Stimulated activated CD8-positive, alpha-beta memory T cell treated with anti-CD3 and anti-CD28 coated beads, Interleukin-7, amount 100 ng/mL, for 24 hours (primary cell): Measurements from ENCODE around the gene WASL.
"Not testable (repeated sequence)": the region's sequence is repeated elsewhere in the genome, so short reads cannot be mapped to it uniquely, and the experiment has no call there.

ENCODE experiments used
- DNase-seq: peaks from one replicate; pipeline ENCODE4 v3.0.0-alpha.2; 2020; ENCODE audit warnings: low read depth

The WASL gene

GRCh38 chr7:123732413-123733091, 16.3 kb downstream of the WASL start:
- no peak for DNase-seq

GRCh38 chr7:123729218-123729578, 19.6 kb downstream of the WASL start:
- DNase-seq: no peak

DNA sequence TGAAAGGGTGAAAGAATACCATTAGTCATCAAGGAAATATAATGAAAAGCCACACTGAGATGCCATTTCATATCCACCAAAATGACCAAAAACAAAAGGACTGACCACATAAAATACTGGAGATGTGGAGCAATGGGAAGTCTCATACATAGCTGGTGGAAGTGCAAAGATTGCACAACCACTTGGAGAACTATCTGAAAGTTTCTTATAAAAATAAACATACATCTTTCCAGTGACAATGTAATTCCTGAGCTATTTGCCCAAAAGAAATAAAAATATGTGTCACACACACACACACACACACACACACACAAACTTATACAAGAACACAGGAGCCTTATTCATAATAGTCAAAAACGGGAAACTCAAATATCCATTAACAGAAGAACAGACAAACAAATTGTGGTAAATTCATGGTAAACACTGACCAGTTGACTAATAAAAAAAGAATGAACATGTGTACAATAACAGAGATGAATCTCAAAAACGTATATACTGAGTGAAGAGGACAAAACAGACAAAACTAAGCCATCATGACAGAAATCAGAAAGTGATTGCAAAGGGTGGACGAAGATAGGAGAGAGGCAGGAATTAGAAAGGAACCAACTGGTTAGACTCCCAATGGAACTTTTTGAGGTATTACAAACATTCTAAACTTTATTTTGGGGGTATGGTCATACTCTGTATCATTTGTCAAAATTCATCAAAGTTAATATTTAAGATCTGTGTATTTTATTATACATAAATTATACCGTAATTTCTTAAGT, 21.5 kb downstream of the WASL start:
- DNase-seq: no peak

DNA sequence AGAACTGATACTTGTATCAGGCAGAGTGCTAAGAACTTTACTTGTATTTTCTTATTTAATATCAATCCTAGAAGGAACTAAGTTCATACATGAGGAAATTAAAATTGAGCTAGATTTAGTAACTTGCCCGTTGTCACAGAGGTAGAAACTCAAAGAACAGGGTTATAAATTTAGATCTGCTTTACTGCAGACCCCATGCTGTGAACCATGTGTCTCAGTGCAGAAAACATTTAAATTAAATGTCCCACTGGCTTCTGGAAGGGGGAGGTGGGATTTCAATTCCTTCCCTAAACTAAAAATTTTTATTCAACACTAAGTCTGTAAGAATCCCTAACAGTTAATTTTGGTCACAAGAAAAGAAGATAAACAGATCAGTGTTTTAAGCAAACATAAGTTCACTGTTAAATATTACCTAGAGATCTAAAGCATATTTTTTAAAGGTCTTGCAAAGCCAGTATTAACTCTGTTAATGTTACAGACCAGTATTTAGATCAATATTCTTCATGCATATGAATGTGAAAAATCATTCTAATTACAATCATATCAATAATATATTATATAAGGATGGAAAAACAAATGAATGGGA, 23.1 kb downstream of the WASL start:
- no peak for DNase-seq

DNA sequence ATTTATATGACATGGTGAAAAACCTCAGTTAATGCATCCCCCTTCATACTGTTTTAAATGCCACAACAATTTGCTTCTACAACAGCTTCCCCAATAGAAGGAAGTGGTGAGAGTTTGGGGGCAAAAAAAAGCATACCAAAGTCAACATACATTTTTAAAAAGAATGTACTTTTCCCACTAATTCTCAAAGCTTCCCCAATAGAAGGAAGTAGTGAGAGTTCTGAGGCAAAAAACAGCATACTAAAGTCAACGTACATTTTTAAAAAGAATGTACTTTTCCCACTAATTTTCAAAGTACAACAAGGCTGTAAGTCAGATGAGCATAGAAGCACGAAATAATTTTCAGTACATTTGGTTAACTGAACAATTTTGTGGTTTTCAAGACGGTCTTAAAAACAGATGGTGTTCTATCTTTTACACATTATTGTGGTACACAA, 24.0 kb downstream of the WASL start:
- no peak for DNase-seq

- DNase-seq: no peak
These were observed 24.9 kb downstream of the WASL start for GRCh38 chr7:123723913-123724312.

DNA sequence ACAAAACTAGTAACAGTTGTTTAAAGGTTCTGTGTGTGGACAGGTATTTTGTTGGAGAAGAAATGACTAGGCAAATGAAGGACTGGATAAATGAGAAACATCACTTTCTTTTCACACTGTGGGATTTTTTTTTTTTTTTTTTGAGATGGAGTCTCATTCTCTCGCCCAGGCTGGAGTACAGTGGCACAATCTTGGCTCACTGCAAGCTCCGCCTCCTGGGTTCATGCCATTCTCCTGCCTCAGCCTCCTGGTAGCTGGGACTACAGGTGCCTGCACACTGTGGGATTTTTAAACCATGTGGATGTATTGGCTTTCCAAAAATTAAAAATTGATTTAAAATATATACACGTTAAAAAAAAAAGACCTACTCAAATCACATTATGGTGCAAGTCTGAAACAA, 28.3 kb downstream of the WASL start:
- DNase-seq: not testable (repeated sequence)

- no peak for DNase-seq
These were observed 29.5 kb downstream of the WASL start for GRCh38 chr7:123719197-123719721.

DNA sequence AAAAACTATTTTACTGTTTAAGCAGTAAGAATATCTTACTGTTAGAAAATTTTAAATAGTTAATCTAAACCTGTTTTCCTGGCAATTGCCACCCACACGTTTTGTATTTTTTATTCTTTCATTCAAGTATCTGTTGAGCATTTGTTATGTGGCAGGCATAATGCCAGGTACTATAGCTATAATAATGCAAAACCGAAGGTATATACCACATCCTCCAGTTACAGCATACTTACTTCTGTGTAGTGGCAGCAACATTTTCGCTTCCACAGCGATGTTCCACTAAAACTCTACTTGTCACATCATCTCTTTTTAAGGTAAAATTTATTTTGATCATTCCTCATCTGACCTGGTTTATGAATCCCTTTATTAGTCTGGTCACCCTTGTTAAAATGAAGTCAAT, 30.0 kb downstream of the WASL start:
- no peak for DNase-seq

DNA sequence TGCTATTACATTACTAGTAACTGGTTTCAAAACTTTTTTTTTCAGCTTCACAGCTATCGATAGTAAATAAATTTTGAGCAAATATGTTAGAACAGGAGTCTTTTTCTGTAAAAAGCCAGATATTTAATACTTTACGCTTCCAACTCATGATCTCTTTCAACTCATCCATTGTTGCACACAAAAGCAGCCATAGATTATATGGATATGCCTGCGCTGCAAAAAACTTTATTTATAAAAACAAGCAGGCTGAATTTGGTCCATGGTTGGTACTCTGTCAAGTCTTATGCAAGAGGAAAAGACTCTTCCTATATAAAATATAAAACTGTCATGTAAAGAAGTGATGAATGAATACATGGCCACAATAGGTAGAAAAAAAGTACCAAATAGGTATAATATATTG, 31.1 kb downstream of the WASL start:
- no peak for DNase-seq

DNA sequence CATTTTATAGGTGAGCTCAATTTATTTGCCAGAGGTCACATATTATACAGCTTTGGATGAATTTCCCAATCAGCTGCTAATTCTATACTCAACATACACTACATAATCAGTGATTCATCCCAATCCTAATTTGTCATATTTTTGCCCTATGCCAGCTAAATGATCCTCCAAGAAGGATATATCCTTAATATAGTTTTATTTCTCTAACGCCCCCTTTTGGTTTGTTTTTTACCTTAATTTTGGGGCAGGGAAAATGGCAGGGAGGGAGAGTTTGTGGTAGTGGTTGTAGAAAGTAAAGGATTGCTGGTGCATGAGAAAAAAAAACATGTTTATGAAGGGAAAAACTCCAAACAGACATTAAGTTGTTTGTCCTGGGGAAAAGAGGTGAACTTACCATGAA, 31.9 kb downstream of the WASL start:
- no peak for DNase-seq

GRCh38 chr7:123715799-123716198, 33.0 kb downstream of the WASL start:
- DNase-seq: no peak

- DNase-seq: no peak
These were observed 33.6 kb downstream of the WASL start for GRCh38 chr7:123715198-123715597.

GRCh38 chr7:123714296-123715080, 34.3 kb downstream of the WASL start:
- no peak for DNase-seq

- DNase-seq: no peak
These were observed 36.2 kb downstream of the WASL start for GRCh38 chr7:123712619-123713018.

GRCh38 chr7:123711832-123712293, 36.9 kb downstream of the WASL start:
- DNase-seq: no peak

GRCh38 chr7:123710683-123711082, 38.1 kb downstream of the WASL start:
- DNase-seq: no peak

GRCh38 chr7:123709525-123709924, 39.3 kb downstream of the WASL start:
- no peak for DNase-seq

DNA sequence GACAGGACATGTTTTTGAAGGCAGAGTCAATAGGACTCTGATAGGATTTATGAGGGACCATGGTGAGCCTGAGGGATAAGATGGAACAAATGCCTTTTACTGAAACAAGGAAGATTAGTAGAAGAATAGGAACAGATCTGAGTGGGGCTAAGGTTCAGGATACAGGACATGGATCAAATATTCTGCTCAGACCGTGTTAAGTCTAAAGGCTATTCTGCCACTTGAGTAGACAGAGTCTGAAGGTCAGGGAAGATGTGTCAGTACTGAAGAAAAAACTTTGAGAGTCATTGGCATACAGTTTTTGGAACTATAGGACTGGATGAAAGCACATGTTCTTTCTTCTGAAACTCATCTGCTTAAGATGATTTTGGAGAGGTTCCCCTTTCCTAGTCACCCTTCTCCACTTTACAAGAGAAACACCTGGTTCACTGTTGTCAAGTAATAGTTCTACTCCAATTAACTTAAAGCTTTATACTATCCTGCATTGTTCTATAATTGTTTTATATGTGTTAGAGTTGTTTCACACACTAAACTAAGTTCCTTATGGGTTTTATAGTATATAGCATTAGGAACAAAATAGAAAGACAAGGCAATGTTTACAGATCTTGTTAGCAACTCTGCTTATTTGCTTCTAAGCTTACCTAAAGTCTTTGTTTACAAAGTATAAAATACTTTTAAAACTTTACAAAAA, 43.4 kb downstream of the WASL start:
- no peak for DNase-seq

DNA sequence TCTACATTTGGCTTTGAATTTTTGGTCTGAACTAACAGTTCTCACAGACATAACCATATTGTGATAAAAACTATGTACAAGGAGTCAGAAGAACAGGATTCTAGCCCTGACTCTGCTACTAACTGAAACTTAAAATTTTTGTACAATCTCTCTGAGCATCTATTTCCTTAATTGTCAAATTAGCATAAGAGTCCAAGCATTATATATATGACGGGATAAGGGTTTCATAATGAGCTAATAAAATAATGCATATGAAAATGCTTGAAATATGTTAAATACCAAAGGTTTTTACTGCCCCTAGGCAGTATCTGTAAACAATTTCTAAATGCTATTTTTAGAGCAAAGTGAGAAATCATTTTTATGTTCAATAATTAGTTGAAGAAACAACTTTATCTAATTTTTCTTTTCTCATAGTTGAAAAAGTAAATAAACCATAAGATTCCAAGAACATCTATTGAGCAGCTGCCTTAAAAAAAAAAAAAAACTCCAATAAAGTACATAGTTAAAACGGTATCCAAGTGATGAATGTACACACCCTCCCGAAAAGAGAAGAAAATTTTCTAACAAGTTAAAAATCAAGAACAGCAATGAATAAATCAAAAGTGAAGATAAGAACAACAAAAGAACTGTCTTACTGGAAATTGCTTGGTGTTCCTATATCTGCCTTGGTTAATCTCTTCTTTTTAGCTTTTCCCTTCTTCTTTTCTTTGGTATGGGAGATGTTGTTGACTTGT, 52.7 kb downstream of the WASL start:
- DNase-seq: no peak

GRCh38 chr7:123692471-123692877, 56.3 kb downstream of the WASL start:
- no peak for DNase-seq
